ENCODE measurements around the gene TMEM213.

TMEM213 gene

DNA sequence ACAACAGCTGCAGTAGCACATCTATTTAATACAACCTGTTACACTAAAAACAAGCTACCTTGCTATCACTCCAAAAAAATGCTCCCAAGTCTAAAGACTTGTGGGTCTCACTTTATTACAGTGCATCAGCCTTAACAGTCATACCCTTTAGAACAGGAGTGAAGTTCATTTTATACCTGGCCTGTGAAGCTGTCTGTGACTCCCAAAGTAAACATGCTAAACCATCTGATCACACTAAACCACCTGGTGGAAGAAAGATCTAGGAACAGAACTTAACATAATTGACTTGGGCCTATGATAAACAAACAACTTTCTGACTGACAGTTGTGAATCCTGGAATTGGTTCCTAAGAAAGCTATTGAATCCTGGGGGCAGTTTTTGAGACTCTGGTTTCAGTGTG, 81.1 kb downstream of the TMEM213 start:
- DNase-seq, result no peak

DNA sequence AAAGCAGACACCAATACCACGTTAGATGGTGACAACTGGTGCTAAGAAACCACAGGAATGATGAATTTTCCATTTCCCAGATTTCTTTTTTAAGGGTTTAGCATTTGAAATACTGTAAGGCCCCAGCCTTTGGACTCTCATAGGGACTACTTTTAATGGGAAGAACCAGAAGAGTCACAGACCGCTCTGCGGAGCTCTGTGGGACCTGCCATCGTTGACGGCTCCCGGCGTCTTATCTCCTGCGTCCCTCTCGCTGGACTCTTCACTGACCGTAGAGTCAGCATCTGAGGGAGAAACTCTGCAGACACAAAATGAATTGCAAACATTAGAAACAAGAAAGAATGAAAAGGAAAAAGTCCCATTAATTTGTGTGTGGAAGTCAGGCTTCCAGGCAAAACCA, 81.6 kb downstream of the TMEM213 start:
- no peak for DNase-seq

DNA sequence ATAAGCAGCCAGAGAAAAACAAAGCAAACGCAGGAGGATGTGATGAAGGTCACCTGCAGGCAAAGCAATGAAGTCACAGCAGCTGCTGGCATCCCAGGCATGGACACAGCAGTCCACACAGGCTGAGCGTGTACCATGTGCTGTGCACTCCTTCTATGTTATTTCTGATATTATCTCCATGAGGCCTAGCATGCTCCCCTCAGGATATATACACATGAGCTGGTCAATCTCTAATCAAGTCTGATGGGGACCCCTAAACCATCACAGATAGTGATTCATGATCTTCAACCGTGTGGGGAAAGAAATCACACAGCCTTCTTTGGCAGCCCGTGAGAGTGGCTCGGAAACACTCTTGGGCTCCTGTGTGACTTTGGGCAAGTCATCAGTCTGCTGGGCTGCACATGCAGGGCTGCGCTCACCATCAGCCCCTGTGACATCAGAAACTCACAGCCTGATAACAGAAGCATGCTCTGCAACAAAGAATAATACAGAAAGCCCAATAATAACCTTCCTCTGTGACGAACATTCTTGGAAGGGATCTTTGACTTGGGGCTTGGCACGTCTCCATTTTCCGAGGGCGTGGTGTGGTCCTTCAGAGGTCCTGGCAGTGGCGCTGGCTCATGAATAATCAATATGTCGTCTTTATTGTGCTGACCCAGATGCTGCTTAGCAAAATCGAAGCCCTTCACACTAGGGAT, 83.2 kb downstream of the TMEM213 start:
- no peak for DNase-seq

DNA sequence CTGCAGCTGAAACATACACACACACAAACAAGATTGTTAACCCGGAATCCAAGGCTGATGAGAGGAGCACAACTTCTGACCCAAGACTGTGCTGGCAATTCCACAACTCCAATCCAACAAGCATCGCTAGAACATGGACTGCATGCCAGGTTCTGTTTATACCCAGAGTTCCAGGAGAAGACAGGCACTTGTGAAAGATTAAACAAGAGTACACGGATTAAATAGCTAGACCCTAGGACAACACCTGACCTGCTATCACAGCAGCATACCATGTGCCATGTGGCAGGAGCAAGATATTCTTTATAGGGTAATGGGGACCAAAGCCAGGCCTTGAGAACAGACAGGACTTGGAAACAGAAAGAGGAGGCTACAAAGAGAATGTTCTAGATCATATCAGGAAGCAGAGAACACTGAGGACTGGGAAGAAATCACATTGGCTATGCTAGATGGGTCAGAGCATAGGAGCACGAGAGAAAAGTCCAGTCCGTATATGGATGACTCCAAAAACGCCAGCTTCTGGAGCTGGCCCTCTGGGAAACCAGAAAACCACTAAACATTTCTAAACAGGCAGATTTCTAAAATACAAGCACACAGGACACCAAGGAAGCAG, 83.9 kb downstream of the TMEM213 start:
- DNase-seq, result no peak

DNA sequence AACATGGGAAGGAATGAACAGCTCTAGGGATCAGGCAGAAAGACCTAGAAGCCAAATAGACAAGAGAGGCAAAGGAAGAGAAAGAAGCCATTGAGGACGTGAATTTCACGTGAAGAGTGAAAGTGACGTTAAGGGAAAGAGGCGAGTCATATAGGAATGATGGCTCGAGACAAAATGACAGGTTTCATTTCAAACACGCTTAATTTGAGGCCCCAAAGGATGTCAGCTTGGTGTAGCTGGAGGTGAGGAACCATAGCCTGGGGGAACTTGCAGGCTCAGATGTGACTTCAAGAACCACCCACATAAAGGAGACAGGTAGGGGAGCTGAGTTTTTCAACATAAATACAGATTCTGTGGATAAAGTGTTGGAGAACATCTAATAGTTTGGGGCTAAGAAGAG, 84.5 kb downstream of the TMEM213 start:
- DNase-seq, result no peak

DNA sequence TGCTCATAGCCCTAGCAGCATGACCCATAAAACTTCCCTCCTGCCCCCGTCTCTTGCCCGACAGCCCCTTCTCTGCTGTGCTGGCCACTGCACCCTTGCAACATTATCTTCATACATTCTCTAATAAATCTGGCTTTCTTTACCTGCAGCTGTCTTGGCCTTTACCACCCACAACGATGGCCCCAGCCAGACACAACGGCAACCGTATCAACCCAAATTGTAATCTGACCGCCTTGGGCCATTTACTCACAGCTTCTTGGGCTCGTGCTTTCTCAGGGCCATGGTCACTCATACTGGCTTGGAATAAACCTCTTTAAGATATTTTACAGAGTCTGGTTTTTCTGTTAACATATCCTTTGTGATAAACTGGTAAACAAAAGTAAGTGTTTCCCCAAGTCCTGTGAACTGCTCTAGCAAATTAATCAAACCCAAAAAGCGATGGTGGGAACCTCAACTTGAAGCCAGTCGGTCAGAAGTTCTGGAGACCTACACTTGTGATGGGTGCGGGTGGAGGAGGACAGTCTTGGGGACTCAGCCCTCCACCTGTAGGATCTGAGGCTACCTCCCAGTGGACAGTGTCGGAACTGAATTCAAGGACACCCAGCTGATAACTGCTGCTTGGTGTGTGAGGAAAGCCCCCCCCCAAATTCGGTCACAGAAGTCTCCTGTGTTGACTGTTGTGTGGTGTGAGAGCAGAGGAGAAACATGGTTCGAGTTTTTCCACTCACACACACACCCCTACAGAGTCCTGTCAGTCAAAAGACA, 87.8 kb downstream of the TMEM213 start:
- DNase-seq, result no peak

DNA sequence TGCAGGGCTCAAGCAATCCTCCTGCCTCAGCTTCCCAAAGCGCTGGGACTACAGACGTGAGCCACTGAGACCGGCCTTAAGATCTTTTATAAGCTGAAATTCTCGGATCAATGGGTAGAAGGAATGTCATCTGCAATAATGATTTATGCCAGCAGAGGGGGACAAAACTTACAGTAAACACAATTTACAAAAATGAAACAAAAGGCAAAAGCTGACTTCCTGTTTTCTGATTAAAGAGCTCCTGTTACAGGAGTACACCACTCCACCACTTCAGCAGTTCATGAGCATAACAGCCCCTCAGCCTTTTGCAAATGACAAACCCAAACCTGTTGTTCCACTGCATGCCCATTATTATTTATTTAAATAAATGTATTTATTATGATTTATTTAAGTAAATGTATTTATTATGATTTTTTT, 88.7 kb downstream of the TMEM213 start:
- no peak for DNase-seq

DNA sequence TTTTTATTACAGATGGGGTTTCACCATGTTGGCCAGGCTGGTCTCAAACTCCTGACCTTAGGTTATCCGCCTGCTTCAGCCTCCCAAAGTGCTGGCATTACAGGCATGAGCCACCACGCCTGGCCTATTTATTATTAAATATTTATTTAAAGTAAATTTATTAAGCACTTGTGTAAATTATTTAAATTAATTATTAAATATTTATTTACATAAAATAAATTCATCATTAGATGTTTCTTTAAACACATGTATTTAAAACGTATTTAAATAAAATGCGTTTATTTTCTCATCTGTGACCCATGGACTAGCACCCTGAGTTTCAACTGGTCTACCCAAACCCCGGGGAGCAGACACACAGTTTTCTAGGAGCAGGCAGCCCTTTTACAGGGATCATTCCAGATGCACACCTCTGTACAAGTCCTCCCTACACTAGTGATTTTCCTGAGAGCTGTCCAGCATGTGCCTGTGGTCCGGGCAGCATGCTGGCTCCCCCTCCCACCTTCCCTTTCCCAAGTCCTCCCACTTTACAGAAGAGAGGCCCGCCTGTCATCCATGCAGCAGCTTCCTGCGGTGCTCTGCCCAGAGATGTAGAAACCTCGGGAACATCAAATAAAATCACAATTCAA, 89.4 kb downstream of the TMEM213 start:
- DNase-seq, result no peak
